ENCODE measurements around the gene DOLPP1. TPM values are rescaled to one million over a fixed set of nuclear protein-coding genes. Genes with fewer than 3 reads are reported as not detected.
"Not testable (repeated sequence)": the region's sequence is repeated elsewhere in the genome, so short reads cannot be mapped to it uniquely, and the experiment has no call there.

DOLPP1 gene
- total RNA-seq, 1 experiment from 2014 or later = 12.2 TPM

DNA sequence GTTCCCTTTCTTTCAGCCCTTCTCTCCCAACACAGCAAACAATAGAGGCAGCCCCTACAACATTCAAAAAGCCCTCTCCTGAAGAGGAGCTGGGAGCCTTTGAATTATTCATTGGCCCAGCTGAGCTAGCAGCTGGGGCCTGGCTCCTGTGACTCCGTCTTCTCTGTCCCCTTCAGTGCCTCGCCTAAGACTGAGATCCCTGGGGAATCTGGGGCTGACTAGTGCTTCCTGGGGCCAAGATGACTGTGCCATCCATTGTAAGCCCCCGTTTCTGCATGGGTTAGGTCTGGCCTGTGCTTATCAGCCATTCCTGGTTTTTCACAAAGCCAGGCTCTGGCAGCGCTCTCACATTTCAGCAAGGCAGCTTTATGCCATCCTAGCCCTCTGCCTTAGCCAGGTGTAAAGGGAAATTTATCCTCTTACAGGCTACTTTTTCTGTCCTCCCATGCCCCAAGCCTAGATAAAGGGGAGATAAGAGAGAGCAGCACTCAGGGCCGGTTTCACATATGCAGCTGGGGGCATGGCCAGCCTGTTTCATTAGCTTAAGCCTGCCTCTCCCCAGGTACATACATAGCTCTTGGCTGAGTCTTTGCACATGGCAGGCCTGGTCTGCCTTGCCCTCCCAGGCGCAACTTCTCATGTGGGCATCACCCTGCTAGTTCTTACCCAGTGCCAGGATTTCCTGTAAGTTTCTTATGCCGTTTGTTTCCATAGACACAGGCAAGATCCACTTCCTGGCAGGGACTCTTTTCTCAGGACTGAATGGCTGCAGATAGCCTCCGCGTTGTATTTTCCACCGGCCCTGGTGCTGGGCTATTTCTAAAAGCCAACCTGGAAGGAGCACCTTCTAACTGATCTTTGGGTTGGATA, 46.1 kb downstream of the DOLPP1 start:
- in situ Hi-C loops (cut with HindIII; ENCODE audit: low pct_unique_long_range_greater_than_20kb, low sequenced_read_pairs) = no loop called here
- no peak for DNase-seq (ENCODE audit: low read depth)

DNA sequence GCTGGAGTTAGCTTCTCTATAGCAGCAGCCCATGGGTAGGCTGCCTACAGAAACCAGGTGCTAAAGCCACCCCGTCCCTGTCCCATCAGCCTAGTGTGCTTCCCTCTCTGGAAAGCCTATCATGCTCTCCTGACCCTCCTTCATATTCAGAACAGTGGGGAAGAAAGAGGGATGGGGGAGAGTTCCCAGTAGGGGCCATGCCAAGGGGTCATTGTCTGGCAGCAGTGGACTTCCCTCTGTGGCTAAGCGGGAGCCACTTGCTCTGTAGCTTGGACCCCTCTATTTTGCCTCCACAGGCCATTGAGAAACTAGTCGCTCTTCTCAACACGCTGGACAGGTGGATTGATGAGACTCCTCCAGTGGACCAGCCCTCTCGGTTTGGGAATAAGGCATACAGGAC, 47.8 kb downstream of the DOLPP1 start:
- DNase-seq (ENCODE audit: low read depth) = no peak
- in situ Hi-C loops (cut with HindIII; ENCODE audit: low pct_unique_long_range_greater_than_20kb, low sequenced_read_pairs) = no loop called here

DNA sequence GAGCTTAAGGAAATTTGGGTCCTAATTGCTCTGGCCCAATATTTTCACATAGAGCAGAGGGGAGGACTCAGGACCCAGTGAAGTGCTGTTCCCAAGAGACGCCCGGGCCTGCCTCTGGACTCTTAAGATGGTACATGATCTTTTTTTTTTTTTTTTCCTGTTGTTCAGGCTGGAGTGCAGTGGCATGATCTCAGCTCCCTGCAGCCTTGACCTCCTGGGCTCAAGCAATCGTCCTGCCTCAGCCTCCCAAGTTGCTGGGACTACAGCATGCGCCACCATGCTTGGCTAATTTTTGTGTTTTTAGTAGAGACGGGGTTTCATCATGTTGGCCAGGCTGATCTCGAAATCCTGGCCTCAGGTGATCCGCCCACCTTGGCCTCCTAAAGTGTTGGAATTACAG, 49.4 kb downstream of the DOLPP1 start:
- in situ Hi-C loops (cut with HindIII; ENCODE audit: low pct_unique_long_range_greater_than_20kb, low sequenced_read_pairs); DNase-seq (ENCODE audit: low read depth): not testable (repeated sequence)

DNA sequence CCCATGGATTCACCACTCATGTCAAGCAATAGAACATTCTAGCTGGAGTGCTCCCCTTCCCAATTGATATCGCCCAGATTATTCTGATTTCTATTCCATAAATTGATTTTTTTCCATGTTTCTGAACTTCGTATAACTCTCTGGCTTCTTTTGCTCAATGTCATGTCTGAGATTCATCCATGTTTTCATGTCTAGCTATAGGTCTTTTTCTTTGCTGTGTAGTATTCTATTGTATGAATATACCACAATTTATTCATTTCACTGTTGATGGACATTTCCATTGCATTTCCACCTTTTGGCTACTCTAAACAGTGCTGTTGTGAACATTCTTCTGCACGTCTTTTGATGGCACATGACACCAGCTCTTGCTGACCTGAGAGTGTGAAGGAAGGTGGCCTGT, 49.9 kb downstream of the DOLPP1 start:
- in situ Hi-C loops (cut with HindIII; ENCODE audit: low pct_unique_long_range_greater_than_20kb, low sequenced_read_pairs) = no loop called here
- DNase-seq (ENCODE audit: low read depth) = no peak

DNA sequence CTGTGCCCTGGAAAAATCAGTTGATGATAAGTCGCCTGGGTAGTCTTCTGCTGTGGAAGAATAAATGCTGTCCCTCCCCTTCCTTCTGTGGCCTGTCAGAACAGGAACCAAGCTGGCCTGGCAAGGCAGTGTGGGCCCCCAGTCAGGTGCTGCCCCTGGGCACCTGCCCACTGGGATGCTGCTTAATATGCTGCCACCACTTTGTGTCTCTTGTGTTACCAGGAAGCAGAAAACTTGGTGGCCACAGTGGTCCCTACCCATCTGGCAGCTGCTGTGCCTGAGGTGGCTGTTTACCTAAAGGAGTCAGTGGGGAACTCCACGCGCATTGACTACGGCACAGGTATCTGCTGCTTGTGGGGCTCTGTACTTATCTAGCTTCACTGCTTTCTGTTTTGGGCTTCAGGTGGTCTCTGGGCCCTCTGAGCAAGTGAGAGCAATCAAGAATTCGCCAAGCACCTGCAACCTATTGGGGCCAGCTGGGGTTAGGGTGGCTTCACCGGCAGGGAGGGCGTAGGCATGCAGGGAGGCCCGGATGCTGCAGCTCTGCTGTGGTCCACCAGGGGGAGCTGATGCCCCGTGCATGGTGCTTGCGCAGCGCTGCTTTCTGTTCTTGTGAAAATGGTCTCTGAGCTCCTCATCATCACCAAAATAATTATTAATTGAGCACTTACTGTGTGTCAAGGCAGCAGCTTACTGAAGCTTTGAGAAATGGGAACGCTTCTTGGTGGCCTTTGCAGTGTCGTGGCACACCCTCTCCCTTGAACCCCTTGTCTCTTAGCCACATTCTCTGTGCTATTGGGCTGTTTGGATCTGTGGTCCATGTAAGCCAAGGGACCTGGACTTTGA, 50.6 kb downstream of the DOLPP1 start:
- in situ Hi-C loops (cut with HindIII; ENCODE audit: low pct_unique_long_range_greater_than_20kb, low sequenced_read_pairs) = no loop called here
- peak; percentile 58 for DNase-seq (ENCODE audit: low read depth)

DNA sequence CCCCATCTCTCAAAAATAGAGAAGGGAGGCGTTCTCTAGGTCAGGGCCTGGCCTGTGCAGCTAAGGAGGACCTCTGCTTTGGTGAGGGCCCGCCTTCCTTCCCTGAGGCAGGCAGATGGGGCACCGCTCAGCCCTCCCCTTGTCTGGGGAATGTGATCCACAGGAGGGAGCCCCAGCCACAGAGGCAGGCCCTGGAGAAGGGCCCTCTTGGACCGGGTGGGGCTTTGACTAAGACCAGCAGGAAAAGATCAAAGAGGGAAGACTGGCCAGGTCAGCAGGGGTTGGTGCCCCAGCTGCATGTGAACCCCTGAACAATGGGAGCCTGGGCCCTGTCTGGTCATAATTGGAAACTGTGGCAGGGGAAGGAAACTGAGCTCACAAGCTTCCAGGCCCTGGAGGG, 52.2 kb downstream of the DOLPP1 start:
- in situ Hi-C loops (cut with HindIII; ENCODE audit: low pct_unique_long_range_greater_than_20kb, low sequenced_read_pairs) = no loop called here

DNA sequence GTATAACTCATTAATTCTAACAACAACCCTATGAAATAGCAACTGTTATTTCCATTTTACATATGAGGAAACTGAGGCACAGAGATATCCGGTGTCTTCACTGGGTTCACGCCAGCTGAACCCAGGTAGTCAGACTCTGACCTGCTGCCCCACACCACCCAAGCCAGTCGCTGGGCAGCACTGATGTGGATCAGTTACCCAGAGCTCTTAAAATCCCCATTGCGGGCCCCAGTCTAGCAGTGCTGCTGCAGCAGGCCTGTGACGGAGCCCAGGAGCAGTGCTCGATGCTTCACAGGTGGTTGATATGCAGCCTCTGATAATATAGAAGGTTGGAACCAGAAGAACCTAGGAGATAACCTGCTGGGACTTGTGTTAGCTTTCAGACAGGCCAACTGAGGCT, 54.6 kb downstream of the DOLPP1 start:
- DNase-seq (ENCODE audit: low read depth) = no peak
- in situ Hi-C loops (cut with HindIII; ENCODE audit: low pct_unique_long_range_greater_than_20kb, low sequenced_read_pairs) = no loop called here

More for the DNA sequence above, 52.2 kb downstream of the DOLPP1 start:
- no peak for DNase-seq (ENCODE audit: low read depth)

DNA sequence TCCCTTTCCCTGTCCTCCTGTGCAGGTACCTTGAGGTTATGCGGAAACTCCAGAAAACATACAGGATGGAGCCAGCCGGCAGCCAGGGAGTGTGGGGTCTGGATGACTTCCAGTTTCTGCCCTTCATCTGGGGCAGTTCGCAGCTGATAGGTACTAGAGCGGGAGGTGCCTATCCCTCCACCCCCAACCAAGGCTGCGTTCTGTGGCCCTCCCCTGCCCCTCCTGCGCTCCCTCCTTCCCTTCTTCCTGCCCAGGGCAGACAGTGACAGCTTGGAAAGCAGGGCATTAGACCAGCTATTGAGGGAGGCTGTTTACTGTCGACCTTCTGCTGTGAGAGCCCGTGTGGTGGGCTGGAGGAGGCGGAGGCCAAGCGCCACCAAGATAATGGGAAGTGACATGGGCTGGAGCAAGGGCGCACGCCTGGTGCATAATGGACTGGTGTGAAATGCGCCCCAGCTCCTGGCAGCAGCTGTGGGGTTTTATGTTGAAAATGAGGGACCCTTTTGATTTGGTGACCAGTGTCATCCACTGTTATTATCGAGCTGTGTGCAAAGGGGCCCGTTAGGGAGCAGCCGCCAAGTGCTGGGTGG, 55.6 kb downstream of the DOLPP1 start:
- no peak for DNase-seq (ENCODE audit: low read depth)
- in situ Hi-C loops (cut with HindIII; ENCODE audit: low pct_unique_long_range_greater_than_20kb, low sequenced_read_pairs) = no loop called here

DNA sequence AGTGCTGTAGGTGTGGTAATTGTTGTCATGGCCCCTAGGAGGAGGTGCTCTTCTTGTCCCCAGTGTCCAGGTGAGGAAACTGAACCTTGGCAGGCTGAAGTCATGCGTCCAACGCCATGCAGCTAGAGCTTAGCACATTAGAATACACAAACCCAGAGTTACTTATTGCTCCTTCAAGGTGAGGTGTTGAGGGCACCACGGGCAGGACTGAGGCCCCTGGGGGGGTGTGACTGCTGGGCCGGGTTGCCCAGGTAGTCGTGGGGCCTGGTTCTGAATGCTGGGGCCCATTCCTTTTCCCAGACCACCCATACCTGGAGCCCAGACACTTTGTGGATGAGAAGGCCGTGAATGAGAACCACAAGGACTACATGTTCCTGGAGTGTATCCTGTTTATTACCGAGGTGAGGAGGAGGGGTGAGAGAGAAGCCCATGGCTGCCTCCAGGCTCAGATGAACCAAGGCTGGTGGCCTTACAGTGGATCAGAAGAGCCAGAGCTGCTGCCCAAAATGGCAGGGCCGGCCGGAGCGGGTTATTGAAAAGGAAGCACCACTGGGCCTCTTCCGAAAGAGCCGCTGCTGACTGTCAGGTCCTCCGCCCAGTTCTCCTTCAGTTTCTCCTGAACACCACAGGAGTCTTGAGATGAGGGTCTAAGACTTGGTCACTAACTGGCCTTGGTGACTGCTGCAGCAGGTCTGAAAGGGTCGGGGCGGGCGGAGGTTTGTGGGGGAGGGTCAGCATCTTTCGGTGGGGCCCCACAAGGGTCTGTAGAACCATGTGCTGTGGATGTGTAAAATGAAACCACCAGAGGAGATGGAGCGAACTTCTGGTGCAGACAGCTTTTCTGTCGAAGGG, 56.6 kb downstream of the DOLPP1 start:
- in situ Hi-C loops (cut with HindIII; ENCODE audit: low pct_unique_long_range_greater_than_20kb, low sequenced_read_pairs) = no loop called here
- DNase-seq (ENCODE audit: low read depth) = no peak

DNA sequence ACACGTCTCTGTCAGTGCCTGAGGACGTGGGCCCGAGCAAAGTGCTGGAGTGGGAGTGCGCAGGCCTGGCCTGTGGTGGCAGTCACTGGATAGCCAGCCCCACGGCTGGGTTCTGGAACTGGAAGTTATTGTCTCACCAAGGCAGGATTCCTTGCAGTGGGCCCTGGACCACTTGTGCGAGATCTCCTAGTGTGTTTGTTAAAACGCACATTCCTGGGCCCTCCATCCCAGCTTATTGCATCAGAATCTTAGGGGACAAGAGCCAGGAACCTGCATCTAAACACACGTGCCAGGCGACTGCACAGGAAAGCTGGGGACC, 57.2 kb downstream of the DOLPP1 start:
- in situ Hi-C loops (cut with HindIII; ENCODE audit: low pct_unique_long_range_greater_than_20kb, low sequenced_read_pairs) = no loop called here

DNA sequence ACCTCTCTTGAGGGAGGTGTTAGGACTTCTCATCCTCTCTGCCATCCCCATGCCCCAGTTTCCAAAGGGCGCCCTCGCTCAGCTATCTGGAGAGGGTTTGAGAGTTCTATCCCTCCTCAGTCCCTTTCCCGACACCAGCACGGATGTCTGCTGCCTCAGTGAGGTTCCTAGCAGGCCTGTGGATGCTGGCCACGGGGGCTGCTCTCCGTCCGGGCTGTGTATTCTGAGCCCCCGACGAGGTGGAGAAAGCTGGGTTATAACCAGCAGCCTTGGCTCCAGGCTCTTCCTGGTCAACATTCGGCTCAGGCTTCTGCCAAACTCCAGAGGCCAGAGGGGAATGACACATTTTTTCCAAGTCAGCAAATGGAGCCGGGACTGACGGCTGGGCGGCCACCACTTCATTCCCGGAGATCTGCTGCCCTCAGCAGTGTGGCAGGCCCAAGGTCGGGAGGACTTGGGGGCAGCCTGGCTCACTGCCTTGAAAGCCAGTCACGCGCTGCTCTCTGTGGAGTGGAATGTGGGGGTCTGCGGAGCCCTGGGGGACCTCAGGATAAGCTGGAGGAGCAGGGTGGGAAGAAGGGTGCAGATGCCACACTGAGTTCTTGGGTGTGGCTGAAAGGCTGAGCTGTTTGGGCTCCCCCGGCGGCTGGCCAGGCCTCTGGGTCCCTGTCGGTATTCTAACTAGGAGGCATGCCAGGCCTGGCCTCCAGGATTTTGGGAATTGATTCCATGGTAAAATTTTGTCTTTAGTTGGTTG, 57.7 kb downstream of the DOLPP1 start:
- no peak for DNase-seq (ENCODE audit: low read depth)
- in situ Hi-C loops (cut with HindIII; ENCODE audit: low pct_unique_long_range_greater_than_20kb, low sequenced_read_pairs) = no loop called here

More for the DNA sequence above, 57.2 kb downstream of the DOLPP1 start:
- no peak for DNase-seq (ENCODE audit: low read depth)

DNA sequence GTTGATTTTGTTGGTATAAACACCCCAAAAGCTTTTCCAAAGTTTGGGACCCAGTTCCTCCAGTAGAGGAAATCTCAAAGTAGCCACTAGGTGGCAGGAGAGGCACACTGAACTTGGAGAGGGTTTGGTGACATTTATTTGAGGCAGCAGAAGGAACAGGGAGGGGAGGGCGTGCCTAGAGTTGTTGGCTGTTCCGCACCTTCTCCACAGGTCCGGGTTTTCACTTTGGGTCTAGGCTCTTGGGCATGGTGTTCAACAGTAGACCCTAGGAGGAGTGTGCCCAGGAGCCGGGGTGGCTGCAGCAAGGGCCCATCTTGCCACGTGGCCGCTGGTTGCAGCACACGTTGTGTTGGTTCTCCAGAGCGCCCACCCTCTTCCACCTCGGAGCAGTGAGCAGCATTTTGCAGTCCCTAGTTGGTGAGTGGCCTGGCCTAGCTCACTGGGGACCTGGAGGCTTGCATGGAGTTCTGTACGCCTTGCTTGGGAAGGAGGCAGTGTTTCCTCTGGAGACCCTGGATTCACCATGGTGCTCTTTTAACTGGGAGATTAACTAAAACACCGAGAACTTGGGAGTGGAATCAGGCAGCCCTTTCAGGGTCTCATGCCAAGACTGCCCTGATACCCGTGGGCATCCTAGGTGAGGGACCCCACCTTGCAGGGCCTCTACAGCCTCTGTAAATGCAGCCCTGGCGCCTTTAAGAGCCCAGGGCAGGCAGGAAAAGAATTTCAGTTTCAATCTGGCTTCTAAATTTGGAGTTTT, 58.5 kb downstream of the DOLPP1 start:
- peak; percentile 81 for DNase-seq (ENCODE audit: low read depth)
- in situ Hi-C loops (cut with HindIII; ENCODE audit: low pct_unique_long_range_greater_than_20kb, low sequenced_read_pairs) = no loop called here

DNA sequence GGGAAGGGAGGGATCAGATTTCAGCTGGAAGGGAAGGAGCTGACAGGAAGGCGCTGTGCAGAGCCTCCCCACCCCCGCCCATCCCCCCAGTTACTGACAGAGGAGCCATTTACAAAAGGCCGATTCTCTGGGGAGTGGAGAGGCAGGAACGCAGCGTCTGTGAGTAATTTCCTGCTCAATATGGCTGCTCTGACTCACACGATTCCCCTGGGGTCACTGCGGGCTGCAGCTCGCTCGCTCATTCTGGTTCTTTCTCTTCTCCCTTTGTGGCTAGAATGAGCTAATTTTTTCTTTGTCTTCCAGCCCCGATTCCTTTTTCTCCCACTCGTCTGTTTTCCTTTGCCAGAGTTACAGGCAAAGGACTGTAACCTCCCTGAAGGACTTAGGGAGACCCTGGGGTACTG, 59.1 kb downstream of the DOLPP1 start:
- in situ Hi-C loops (cut with HindIII; ENCODE audit: low pct_unique_long_range_greater_than_20kb, low sequenced_read_pairs) = no loop called here
- peak; percentile 97 for DNase-seq (ENCODE audit: low read depth)

Data from Caki2 (cell line).